Stimulated activated CD4-positive, alpha-beta T cell treated with anti-CD3 and anti-CD28 coated beads, TNF-alpha, amount 100 ng/mL, for 4 hours (primary cell): ENCODE data around the gene TBC1D19.
"Not testable (repeated sequence)": the region's sequence is repeated elsewhere in the genome, so short reads cannot be mapped to it uniquely, and the experiment has no call there.

Experiments used
- DNase-seq, 3 experiments: peaks; one replicate each; pipeline ENCODE4 v3.0.0-alpha.2; 2020; ENCODE audit warnings: low read depth in 3 of 3

Gene TBC1D19

GRCh38 chr4:26685250-26685649, 101.4 kb downstream of the TBC1D19 start:
- no peak for DNase-seq

- DNase-seq = no peak
These were observed 103.8 kb downstream of the TBC1D19 start for GRCh38 chr4:26687728-26688127.

GRCh38 chr4:26690506-26690905, 106.6 kb downstream of the TBC1D19 start:
- DNase-seq = no peak

GRCh38 chr4:26692014-26692726, 108.3 kb downstream of the TBC1D19 start:
- DNase-seq = no peak

- not testable (repeated sequence) for DNase-seq
These were observed 110.2 kb downstream of the TBC1D19 start for GRCh38 chr4:26694131-26694530.

- no peak for DNase-seq
These were observed 116.2 kb downstream of the TBC1D19 start for GRCh38 chr4:26700110-26700509.

- no peak for DNase-seq
These were observed 117.2 kb downstream of the TBC1D19 start for GRCh38 chr4:26701095-26701494.

- no peak for DNase-seq
These were observed 117.9 kb downstream of the TBC1D19 start for GRCh38 chr4:26701786-26702227.

- no peak for DNase-seq
These were observed 123.5 kb downstream of the TBC1D19 start for GRCh38 chr4:26707342-26707741.

GRCh38 chr4:26709246-26709645, 125.4 kb downstream of the TBC1D19 start:
- DNase-seq = no peak

- no peak for DNase-seq
These were observed 129.8 kb downstream of the TBC1D19 start for GRCh38 chr4:26713563-26714151.

GRCh38 chr4:26715636-26716242, 131.9 kb downstream of the TBC1D19 start:
- DNase-seq = no peak

- DNase-seq = no peak
These were observed 133.4 kb downstream of the TBC1D19 start for GRCh38 chr4:26717332-26717731.

- DNase-seq = no peak
These were observed 136.2 kb downstream of the TBC1D19 start for GRCh38 chr4:26719954-26720552.

GRCh38 chr4:26721685-26722084, 137.8 kb downstream of the TBC1D19 start:
- DNase-seq = no peak

- DNase-seq = no peak
These were observed 139.3 kb downstream of the TBC1D19 start for GRCh38 chr4:26723216-26723615.

- DNase-seq = no peak
These were observed 140.7 kb downstream of the TBC1D19 start for GRCh38 chr4:26724534-26724933.

GRCh38 chr4:26726655-26727387, 142.9 kb downstream of the TBC1D19 start:
- DNase-seq = no peak

GRCh38 chr4:26727844-26728243, 144.0 kb downstream of the TBC1D19 start:
- no peak for DNase-seq

GRCh38 chr4:26729027-26729426, 145.1 kb downstream of the TBC1D19 start:
- no peak for DNase-seq

GRCh38 chr4:26729547-26729946, 145.7 kb downstream of the TBC1D19 start:
- no peak for DNase-seq
